ENCODE data around the gene CELA3A.
"Not testable (repeated sequence)": the region's sequence is repeated elsewhere in the genome, so short reads cannot be mapped to it uniquely, and the experiment has no call there.

The CELA3A gene

GRCh38 chr1:21986386-21986785 is 15.1 kb upstream of the CELA3A start:
- DNase-seq (ENCODE audit: low spot score): not testable (repeated sequence)

DNA sequence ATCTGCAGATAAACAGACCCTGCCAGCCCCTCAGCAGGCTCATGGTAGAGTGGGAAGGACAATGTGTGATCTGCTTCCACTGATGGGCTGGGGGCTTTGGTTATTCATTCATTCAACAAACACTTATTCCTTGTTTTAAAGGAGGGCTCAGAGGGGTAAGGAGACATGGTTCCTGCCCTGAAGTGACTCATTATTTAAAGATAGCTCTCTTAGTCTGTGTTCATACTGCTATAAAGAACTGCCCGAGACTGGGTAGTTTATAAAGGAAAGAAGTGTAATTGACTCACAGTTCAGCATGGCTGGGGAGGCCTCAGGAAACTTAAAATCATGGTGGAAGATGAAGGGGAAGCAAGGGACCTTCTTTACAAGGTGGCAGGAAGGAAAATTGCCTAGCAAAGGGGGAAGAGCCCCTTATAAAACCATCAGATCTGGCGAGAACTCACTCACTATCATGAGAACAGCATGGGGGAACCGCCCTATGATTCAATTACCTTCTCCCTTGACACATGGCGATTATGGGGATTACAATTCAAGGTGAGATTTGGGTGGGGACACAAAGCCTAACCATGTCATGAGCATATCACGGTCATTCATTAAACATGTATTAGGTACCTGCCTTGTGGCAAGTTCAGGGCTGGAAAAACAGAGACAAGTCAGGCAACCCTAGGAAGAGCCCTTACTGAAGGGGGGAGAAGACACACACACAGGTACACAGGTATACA is 11.6 kb upstream of the CELA3A start:
- not testable (repeated sequence) for DNase-seq (ENCODE audit: low spot score)

DNA sequence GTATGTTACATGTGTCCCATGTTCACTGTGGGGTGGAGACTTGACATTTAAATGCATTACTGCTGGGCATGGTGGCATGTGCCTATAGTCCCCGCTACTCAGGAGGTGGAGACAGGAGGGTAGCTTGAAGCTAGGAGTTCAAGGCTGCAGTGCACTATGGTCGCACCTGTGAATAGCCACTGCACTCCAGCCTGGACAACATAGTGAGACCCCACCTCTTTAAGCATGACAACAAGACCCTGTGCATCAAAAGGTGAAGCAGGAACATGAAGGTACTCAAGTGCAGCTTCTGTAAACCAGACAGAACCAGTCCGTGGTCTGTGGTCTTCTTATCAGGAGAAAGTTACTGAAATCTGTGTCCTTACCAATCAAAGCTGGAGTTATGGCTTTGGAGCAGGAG is 9.3 kb upstream of the CELA3A start:
- not testable (repeated sequence) for DNase-seq (ENCODE audit: low spot score)

GRCh38 chr1:21994716-21995115 is 6.7 kb upstream of the CELA3A start:
- DNase-seq (ENCODE audit: low spot score): not testable (repeated sequence)

DNA sequence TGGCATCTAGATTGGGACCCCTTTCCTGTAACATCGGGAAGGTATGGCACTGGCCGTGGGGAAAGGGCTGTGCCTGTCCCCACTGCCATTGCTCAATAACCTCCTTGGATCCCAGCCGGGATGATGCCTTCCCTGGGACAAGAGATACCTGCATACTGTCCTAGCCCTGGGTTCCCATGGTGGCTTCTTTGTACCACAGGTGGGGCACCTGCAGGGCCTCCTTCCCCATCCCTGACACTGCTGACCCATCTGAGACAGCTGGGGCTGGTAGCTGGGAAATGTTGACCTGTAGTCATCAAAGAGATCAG is 4.8 kb upstream of the CELA3A start:
- DNase-seq (ENCODE audit: low spot score): not testable (repeated sequence)

DNA sequence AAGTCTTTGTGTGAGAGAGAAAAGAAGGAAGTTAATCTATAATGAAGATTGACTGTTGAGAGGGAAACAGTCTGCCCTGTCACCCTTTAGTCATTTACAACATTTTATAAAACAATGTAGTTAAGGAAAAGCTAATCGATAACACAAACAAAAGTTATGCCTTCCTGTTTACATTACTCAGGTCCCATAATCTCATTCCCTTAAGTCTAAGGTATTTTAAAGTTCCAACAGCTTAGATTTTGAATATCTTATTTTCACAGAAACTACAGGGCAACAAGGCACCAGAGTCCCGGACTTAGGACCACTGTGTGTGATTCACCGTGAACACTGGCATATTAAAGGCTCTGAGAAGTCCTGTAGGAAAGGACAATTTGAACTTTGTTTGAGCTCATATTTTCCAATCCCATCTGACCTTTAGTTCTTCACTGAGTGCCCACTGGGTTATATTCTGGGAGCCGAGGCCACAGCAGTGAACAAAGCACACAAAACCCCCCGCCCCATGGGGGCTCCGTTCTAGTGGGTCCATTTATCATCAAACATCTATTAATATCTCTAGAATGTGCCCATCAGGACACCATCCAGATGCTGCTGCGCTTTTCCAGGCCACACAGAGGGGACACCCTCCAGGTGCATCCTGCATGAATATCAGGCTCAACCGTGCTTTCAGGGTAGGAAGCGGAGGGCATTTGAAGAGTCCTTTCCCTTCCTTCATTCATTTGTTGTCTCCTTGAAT is 3.4 kb upstream of the CELA3A start:
- DNase-seq (ENCODE audit: low spot score): not testable (repeated sequence)

- not testable (repeated sequence) for DNase-seq (ENCODE audit: low spot score)
Observed at GRCh38 chr1:21998624-21999294, 2.7 kb upstream of the CELA3A start.

DNA sequence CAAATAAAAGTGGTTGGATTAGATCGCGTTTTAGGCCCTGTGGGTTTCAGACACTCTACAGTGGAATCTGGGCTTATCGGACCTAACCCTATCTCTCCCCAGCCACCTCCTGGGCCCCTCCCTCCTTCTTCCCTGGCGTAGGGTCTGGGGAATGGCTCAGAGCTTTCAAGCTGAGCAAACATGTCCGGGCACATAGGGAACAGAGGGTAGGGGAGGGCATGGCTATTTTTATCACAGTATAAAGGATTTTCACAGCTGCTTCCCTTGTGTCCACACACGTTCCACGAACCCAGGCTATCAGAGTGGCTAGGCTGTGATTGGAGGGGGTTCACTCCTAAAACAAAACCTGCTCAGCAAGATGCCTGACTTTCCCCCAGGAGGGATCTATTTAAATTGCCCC is 1.8 kb upstream of the CELA3A start:
- not testable (repeated sequence) for DNase-seq (ENCODE audit: low spot score)

- DNase-seq (ENCODE audit: low spot score): not testable (repeated sequence)
Observed at GRCh38 chr1:22002461-22002860, 1.0 kb downstream of the CELA3A start.

- DNase-seq (ENCODE audit: low spot score): not testable (repeated sequence)
Observed at GRCh38 chr1:22002875-22003274, 1.4 kb downstream of the CELA3A start.

DNA sequence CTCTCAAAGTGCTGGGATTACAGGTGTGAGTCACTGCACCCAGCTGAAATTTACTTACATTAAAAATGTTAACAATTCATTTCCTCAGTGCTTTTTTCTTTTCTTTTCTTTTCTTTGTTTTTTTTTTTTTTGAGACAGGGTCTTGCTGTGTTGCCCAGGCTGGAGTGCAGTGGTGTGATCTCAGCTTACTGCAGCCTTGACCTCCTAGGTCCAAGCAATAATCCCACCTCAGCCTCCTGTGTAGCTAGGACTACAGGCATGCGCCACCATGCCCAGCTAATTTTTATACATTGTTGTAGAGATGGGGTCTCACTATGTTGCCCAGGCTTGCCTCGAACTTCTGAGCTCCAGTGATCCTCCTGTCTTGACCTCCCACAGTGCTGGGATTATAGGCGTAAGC is 2.5 kb downstream of the CELA3A start:
- not testable (repeated sequence) for DNase-seq (ENCODE audit: low spot score)

GRCh38 chr1:22005261-22006149 is 4.0 kb downstream of the CELA3A start:
- not testable (repeated sequence) for DNase-seq (ENCODE audit: low spot score)

DNA sequence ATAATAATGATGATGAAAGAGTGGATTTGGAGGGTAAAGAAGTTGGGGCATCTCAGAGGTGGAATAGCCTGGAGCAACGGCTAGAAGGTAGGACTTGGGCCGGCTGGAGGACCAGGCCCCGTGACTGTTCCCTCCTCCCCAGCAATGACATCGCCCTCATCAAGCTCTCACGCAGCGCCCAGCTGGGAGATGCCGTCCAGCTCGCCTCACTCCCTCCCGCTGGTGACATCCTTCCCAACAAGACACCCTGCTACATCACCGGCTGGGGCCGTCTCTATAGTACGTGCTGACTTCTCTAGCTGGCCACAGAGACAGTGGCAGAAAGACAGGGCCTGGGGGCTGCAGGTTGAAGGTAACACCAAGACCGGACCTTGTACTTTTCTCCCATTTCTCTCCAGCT is 5.3 kb downstream of the CELA3A start:
- DNase-seq (ENCODE audit: low spot score): not testable (repeated sequence)

GRCh38 chr1:22007262-22007661 is 5.8 kb downstream of the CELA3A start:
- DNase-seq (ENCODE audit: low spot score): not testable (repeated sequence)

GRCh38 chr1:22009566-22009965 is 8.1 kb downstream of the CELA3A start:
- not testable (repeated sequence) for DNase-seq (ENCODE audit: low spot score)

GRCh38 chr1:22012752-22013151 is 11.3 kb downstream of the CELA3A start:
- not testable (repeated sequence) for DNase-seq (ENCODE audit: low spot score)

- not testable (repeated sequence) for DNase-seq (ENCODE audit: low spot score)
Observed at GRCh38 chr1:22014575-22015206, 13.2 kb downstream of the CELA3A start.

All from GM20000 (cell line).